HepG2 (cell line): Measurements from ENCODE around the gene OTUD7B. TPM values are rescaled to one million over a fixed set of nuclear protein-coding genes. Genes with fewer than 3 reads are reported as not detected.
A peak's percentile ranks its signal among the peaks of the same experiment; 100 is the strongest.

Source experiments
- ATF1 ChIP-seq: IDR thresholded peaks from 2 replicates; pipeline ENCODE4 v1.6.1; 2016; ENCODE audit warnings: mild to moderate bottlenecking, control low read depth
- BCL6 ChIP-seq: IDR thresholded peaks from 2 replicates; pipeline ENCODE4 v1.6.1; 2016; ENCODE audit warnings: missing genetic modification reagents, missing compliant biosample characterization
- DPF2 ChIP-seq: sonication (generic); formaldehyde crosslinking; IDR thresholded peaks from 2 replicates; pipeline ENCODE4 v1.4.0; 2020; ENCODE audit warnings: mild to moderate bottlenecking, low read depth, missing genetic modification reagents, borderline replicate concordance
- E2F2 ChIP-seq: sonication (generic); formaldehyde crosslinking; IDR thresholded peaks from 2 replicates; pipeline ENCODE4 v1.4.0; 2020; ENCODE audit warnings: missing genetic modification reagents, borderline replicate concordance
- TGIF2 ChIP-seq: IDR thresholded peaks from 2 replicates; pipeline ENCODE4 v1.6.1; 2016; ENCODE audit warnings: control low read depth, missing compliant biosample characterization
- TIGD3 ChIP-seq: sonication (generic); formaldehyde crosslinking; IDR thresholded peaks from 2 replicates; pipeline ENCODE4 v1.5.1; 2020; ENCODE audit warnings: mild to moderate bottlenecking, missing genetic modification reagents, borderline replicate concordance
- ZBTB33 ChIP-seq: sonication (generic); formaldehyde crosslinking; IDR thresholded peaks from 2 replicates; pipeline ENCODE4 v1.4.0; 2020; ENCODE audit warnings: missing genetic modification reagents
- ZBTB37 ChIP-seq: sonication (generic); formaldehyde crosslinking; IDR thresholded peaks from 2 replicates; pipeline ENCODE4 v1.4.0; 2020; ENCODE audit warnings: mild to moderate bottlenecking, missing genetic modification reagents
- ZNF34 ChIP-seq: sonication (generic); formaldehyde crosslinking; IDR thresholded peaks from 2 replicates; pipeline ENCODE4 v1.4.0; 2020; ENCODE audit warnings: mild to moderate bottlenecking, missing genetic modification reagents, borderline replicate concordance
- ZNF512 ChIP-seq: sonication (generic); formaldehyde crosslinking; IDR thresholded peaks from 2 replicates; pipeline ENCODE4 v1.4.0; 2020; ENCODE audit warnings: mild to moderate bottlenecking, missing genetic modification reagents
- ZNF556 ChIP-seq: sonication (generic); formaldehyde crosslinking; IDR thresholded peaks from 2 replicates; pipeline ENCODE4 v1.4.0; 2020; ENCODE audit warnings: mild to moderate bottlenecking, missing genetic modification reagents, borderline replicate concordance
- ZNF646 ChIP-seq: sonication (generic); formaldehyde crosslinking; IDR thresholded peaks from 2 replicates; pipeline ENCODE4 v1.9.0; 2021; ENCODE audit warnings: mild to moderate bottlenecking, missing genetic modification reagents
- polyA plus RNA-seq, 8 experiments: library from polyadenylated mRNA; depleted of rRNA in 3 of 8; stranded (reverse) in 7 of 8; unstranded in 1 of 8; fragments of >200 nt; fragmentation: Illumina TruSeq in 4 of 8; extraction: Trizol in 4 of 8; gene quantifications; 2 replicates each; pipeline versions ENCODE4 v1.2.1 to v1.2.3, GENCODE V29; 2011 to 2016; ENCODE audit warnings: low read depth in 4 of 8, missing spikeins in 1 of 8, mixed read lengths in 1 of 8; ENCODE audit not compliant: insufficient read depth in 1 of 8
- total RNA-seq, 5 experiments: library from RNA; depleted of rRNA; stranded (reverse); fragments of >200 nt; fragmentation: Illumina TruSeq; extraction: Trizol; gene quantifications; 2 replicates each; pipeline ENCODE4 v1.2.3, GENCODE V29; 2016; ENCODE audit warnings: low read depth in 1 of 5

The OTUD7B gene
- total and polyA plus RNA-seq, 2 of the 13 experiments (the other 11 are each of a cell fraction or from before 2014, with no cell fraction given): 5.1 to 11.2 TPM

- TF ChIP-seq DPF2 (no peak), TGIF2 (CRISPR knock-in tag) (no peak), ZBTB33 (no peak), ZNF34 (CRISPR knock-in tag) (0 out of 2 replicates have a peak, but pooled peaks have one; percentile 33), TIGD3 (CRISPR knock-in tag) (no peak), E2F2 (CRISPR knock-in tag) (no peak), ZNF512 (CRISPR knock-in tag) (no peak), ATF1 (CRISPR knock-in tag) (0 out of 2 replicates have a peak, but pooled peaks have one; percentile 6), ZNF556 (CRISPR knock-in tag) (no peak), BCL6 (no peak), ZNF646 (no peak), ZBTB37 (CRISPR knock-in tag) (no peak)
These were observed 122.1 kb downstream of the OTUD7B start (continued) for GRCh38 chr1:149888247-149888998.
